SU-DHL-6 (cell line): ENCODE measurements around the gene SLC4A7.

Experiments used
- H2AFZ ChIP-seq: fragments of 200-600 bp; sonication (generic); 2 replicates; pipeline ENCODE4 v1.6.1; 2014; ENCODE audit warnings: low read depth, mild to moderate bottlenecking, moderate library complexity, mixed read lengths, antibody characterized with exemption, low read length; ENCODE audit not compliant: severe bottlenecking
- H3F3A ChIP-seq: fragments of 200-600 bp; shearing (Covaris generic); 2 replicates; pipeline ENCODE4 v1.6.0; 2016; ENCODE audit warnings: antibody characterized with exemption, mild to moderate bottlenecking; ENCODE audit not compliant: insufficient read depth
- H3K27ac ChIP-seq: fragments of 200-600 bp; sonication (generic); 2 replicates; pipeline ENCODE4 v1.5.1; 2016; ENCODE audit warnings: low read depth, mild to moderate bottlenecking, low read length, moderate library complexity, mixed read lengths
- H3K27me3 ChIP-seq: fragments of 200-600 bp; sonication (generic), shearing (Covaris generic); 2 replicates; pipeline ENCODE4 v1.6.0; 2014; ENCODE audit warnings: mild to moderate bottlenecking, low read length
- H3K36me3 ChIP-seq: fragments of 200-600 bp; sonication (generic); 2 replicates; pipeline ENCODE4 v1.6.1; 2014; ENCODE audit warnings: mild to moderate bottlenecking, low read length, mixed read lengths
- H3K4me2 ChIP-seq: fragments of 300-600, 200-600 bp; shearing (Covaris generic), sonication (generic); 2 replicates; pipeline ENCODE4 v1.6.0; 2014; ENCODE audit warnings: low read length, low read depth, mild to moderate bottlenecking; ENCODE audit not compliant: poor library complexity, severe bottlenecking
- H3K4me3 ChIP-seq: fragments of 200-600 bp; sonication (generic); 2 replicates; pipeline ENCODE4 v1.5.1; 2014; ENCODE audit warnings: antibody characterized with exemption, low read length, mild to moderate bottlenecking, mixed read lengths; ENCODE audit not compliant: insufficient read depth, poor library complexity, severe bottlenecking
- H3K79me2 ChIP-seq: fragments of 200-600 bp; sonication (generic); 2 replicates; pipeline ENCODE4 v1.6.1; 2014; ENCODE audit warnings: mild to moderate bottlenecking, low read length, moderate library complexity; ENCODE audit not compliant: insufficient read depth
- H3K9ac ChIP-seq: fragments of 200-600 bp; sonication (generic); 2 replicates; pipeline ENCODE4 v1.7.0; 2014; ENCODE audit warnings: mild to moderate bottlenecking, low read length
- H3K9me2 ChIP-seq: fragments of 200-600 bp; sonication (generic); replicated peaks from 2 replicates; pipeline ENCODE4 v1.6.1; 2014; ENCODE audit warnings: low read length; ENCODE audit not compliant: insufficient read depth
- H3K9me3 ChIP-seq: fragments of 200-600 bp; sonication (generic); 2 replicates; pipeline ENCODE4 v1.6.1; 2014; ENCODE audit warnings: low read length, mixed read lengths; ENCODE audit not compliant: insufficient read depth
- H4K20me1 ChIP-seq: fragments of 200-600 bp; sonication (generic); 2 replicates; pipeline ENCODE4 v1.6.1; 2014; ENCODE audit warnings: low read depth, mild to moderate bottlenecking, antibody characterized with exemption, low read length, moderate library complexity, mixed read lengths
- CTCF ChIP-seq: fragments of 200-600 bp; sonication (generic); IDR thresholded peaks from one replicate; pipeline ENCODE4 v1.5.1; 2017; ENCODE audit warnings: antibody characterized with exemption, mild to moderate bottlenecking, low read length, moderate library complexity; ENCODE audit not compliant: insufficient read depth, poor library complexity, severe bottlenecking
- EZH2phosphoT487 ChIP-seq: fragments of 200-600 bp; sonication (generic), shearing (Covaris generic); conservative IDR thresholded peaks from 2 replicates; pipeline ENCODE4 v1.6.1; 2018; ENCODE audit warnings: mild to moderate bottlenecking, antibody characterized with exemption, low read length, moderate library complexity, mixed read lengths

SLC4A7 gene

DNA sequence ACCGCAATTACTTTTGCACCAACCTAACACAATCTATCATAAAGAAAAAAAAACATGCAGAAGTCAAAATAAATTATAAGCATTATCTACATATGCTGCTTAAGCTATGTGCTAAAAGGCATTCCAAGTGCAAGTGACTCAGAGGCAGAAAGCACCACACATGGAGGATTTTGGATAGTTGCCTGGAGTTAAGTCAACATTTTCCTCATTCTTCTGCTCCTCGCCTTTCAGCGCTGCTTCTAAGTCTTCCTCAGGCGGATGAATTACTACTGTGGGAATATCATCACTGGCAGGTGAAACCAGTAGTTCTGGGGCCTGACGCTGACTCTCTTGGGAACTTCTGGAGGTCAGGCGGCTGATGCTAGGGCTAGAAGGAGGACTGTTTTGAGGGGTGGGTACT lies 53.1 kb downstream of the SLC4A7 start:
- Histone ChIP-seq H3K9me2 (no peaks in the 10 kb centered on the region), H3K36me3 (peaks cover 48% of the 10 kb centered on the region; the same call in 1 of the 2 replicates), H3K27ac (no peak overlapping the region)

GRCh38 chr3:27429909-27430308 lies 54.3 kb downstream of the SLC4A7 start:
- H3K9me2 ChIP-seq, result no peaks in the 10 kb centered on the region
- TF ChIP-seq EZH2phosphoT487 (no peak), CTCF (no peak)
- no peak overlapping the region for H2AFZ ChIP-seq
- H3K36me3 ChIP-seq, result peaks cover 43% of the 10 kb centered on the region; the same call in 1 of the 2 replicates
- no peak overlapping the region for H3K4me3 ChIP-seq
- H3F3A ChIP-seq, result peaks cover 3% of the 10 kb centered on the region; the same call in 1 of the 2 replicates
- H3K4me2 ChIP-seq, result no peak overlapping the region
- H3K27ac ChIP-seq, result no peak overlapping the region
- no peak overlapping the region for H3K9ac ChIP-seq
- H3K9me3 ChIP-seq, result no peaks in the 10 kb centered on the region
- H4K20me1 ChIP-seq, result no peaks in the 10 kb centered on the region
- no peaks in the 10 kb centered on the region for H3K79me2 ChIP-seq
- H3K27me3 ChIP-seq, result no peaks in the 10 kb centered on the region

More for the DNA sequence above, 53.1 kb downstream of the SLC4A7 start:
- Histone ChIP-seq H3F3A (peaks cover 3% of the 10 kb centered on the region; the same call in 1 of the 2 replicates), H3K9ac (no peak overlapping the region), H3K9me3 (no peaks in the 10 kb centered on the region), H3K4me3 (no peak overlapping the region), H3K4me2 (no peak overlapping the region), H2AFZ (no peak overlapping the region), H4K20me1 (no peaks in the 10 kb centered on the region), H3K27me3 (no peaks in the 10 kb centered on the region), H3K79me2 (no peaks in the 10 kb centered on the region)
- TF ChIP-seq EZH2phosphoT487 (no peak), CTCF (no peak)

DNA sequence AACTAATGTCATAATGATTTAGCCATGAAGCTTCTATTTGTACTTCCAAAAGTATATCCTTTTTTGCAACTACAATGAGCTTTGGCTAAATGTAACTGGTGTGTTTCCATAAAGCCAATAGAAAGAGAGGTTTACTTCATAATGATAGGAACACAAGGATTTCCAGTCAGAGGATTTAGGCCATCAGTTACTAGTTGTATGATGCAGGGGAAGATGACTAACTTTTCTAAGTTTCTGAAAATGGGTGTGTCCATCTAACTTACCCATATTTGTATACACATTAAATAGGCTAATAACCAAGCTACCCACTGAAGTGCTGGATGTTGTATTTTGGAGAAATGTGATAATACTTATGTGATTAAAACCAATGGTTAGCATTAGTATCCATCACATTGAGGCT lies 55.7 kb downstream of the SLC4A7 start:
- Histone ChIP-seq H3K27me3 (no peaks in the 10 kb centered on the region), H3K36me3 (peaks cover 41% of the 10 kb centered on the region; the same call in 1 of the 2 replicates), H3K4me3 (no peak overlapping the region), H2AFZ (no peak overlapping the region), H4K20me1 (no peaks in the 10 kb centered on the region), H3K79me2 (no peaks in the 10 kb centered on the region), H3K4me2 (no peak overlapping the region), H3F3A (no peaks in the 10 kb centered on the region), H3K9me3 (no peaks in the 10 kb centered on the region), H3K9me2 (no peaks in the 10 kb centered on the region), H3K27ac (no peak overlapping the region), H3K9ac (no peak overlapping the region)
- TF ChIP-seq EZH2phosphoT487 (no peak), CTCF (no peak)
